ENCODE measurements around the gene TPX2. TPM values are rescaled to one million over a fixed set of nuclear protein-coding genes. Genes with fewer than 3 reads are reported as not detected.

The TPX2 gene
- total RNA-seq, 4 donors from 2014 or later: 0.12 to 32.4 (median 0.59) TPM; not detected in 1

DNA sequence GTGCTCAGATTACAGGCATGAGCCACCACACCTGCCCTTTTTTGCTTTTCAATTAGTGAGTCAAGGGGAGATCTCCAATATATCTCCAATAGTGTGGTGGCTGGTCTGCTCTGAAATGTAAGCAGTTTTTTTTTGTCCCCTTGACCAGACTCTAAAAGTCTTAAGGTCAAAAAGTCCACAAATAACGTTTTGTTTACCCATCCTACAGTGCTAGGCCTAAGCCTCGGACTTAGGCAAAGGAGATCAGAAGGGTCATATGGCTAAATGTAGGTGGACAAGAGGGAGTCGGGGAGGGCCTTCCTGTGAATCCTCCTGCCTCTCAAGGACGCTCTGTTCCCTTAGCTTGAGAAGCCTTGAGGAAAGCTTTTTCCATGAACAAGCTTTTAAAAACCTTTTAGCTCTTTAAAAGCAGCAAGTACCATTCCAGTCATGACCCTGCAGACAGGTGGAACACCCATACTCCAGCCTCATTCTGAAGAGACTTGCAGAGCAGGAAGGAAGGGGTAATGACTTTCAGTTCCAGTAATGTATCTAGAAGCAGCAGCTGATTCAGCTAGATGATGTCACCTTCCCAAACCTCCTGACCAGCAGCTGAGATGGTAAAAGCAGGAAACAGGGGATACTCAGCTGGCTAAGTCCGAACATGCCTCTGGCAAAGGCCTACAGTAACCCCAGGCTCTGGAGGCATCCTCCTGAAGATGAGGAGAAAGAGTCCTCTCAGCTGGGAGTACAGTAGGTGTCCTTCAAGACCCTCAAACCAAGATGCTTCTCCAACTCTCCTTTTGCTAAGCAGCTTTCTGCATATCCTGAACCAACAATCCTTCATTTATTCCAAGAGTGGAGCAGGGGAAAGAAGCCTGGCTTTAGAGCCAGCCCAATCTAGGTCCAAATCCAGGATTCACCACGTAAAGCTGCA, 40.0 kb upstream of the TPX2 start:
- Histone ChIP-seq H3K27ac (peak overlapping the region; percentile 70 to 75), H3K27me3 (no peaks in the 10 kb centered on the region), H3K4me1 (peaks cover 0 to 9% of the 10 kb centered on the region in 2 donors), H3K4me3 (no peak overlapping the region), H3K36me3 (no peaks in the 10 kb centered on the region), H3K9me3 (no peaks in the 10 kb centered on the region)
- peak; percentile 25 to 67 for DNase-seq
- intact Hi-C loops (cut with DNase I; ENCODE audit: low total_unique reads): no loop called here
- TF ChIP-seq, protein P1, sequence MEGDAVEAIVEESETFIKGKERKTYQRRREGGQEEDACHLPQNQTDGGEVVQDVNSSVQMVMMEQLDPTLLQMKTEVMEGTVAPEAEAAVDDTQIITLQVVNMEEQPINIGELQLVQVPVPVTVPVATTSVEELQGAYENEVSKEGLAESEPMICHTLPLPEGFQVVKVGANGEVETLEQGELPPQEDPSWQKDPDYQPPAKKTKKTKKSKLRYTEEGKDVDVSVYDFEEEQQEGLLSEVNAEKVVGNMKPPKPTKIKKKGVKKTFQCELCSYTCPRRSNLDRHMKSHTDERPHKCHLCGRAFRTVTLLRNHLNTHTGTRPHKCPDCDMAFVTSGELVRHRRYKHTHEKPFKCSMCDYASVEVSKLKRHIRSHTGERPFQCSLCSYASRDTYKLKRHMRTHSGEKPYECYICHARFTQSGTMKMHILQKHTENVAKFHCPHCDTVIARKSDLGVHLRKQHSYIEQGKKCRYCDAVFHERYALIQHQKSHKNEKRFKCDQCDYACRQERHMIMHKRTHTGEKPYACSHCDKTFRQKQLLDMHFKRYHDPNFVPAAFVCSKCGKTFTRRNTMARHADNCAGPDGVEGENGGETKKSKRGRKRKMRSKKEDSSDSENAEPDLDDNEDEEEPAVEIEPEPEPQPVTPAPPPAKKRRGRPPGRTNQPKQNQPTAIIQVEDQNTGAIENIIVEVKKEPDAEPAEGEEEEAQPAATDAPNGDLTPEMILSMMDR (IDR thresholded peaks at IDR 0.05): no peak
- peak in 1 of 2 donors; percentile 36 for TF ChIP-seq POLR2A (IDR thresholded peaks at IDR 0.05)

- TF ChIP-seq POLR2A (IDR thresholded peaks at IDR 0.05): no peak
- TF ChIP-seq, protein P1 (IDR thresholded peaks at IDR 0.05): no peak
Measured at GRCh38 chr20:31699801-31700728, 39.0 kb upstream of the TPX2 start.

GRCh38 chr20:31700747-31701146, 38.3 kb upstream of the TPX2 start:
- peaks cover 0 to 4% of the 10 kb centered on the region in 2 donors for H3K4me1 ChIP-seq
- intact Hi-C loops (cut with DNase I; ENCODE audit: low total_unique reads): no loop called here
- no peaks in the 10 kb centered on the region for H3K36me3 ChIP-seq
- TF ChIP-seq, protein P1 (IDR thresholded peaks at IDR 0.05): no peak
- H3K4me3 ChIP-seq: no peak overlapping the region
- H3K27me3 ChIP-seq: no peaks in the 10 kb centered on the region
- H3K9me3 ChIP-seq: no peaks in the 10 kb centered on the region
- peak overlapping the region; percentile 70 to 75 for H3K27ac ChIP-seq
- no peak for DNase-seq

More at GRCh38 chr20:31699801-31700728, 39.0 kb upstream of the TPX2 start:
- no peak for DNase-seq
- no peak overlapping the region for H3K4me3 ChIP-seq
- no peaks in the 10 kb centered on the region for H3K9me3 ChIP-seq
- intact Hi-C loops (cut with DNase I; ENCODE audit: low total_unique reads): no loop called here
- H3K36me3 ChIP-seq: no peaks in the 10 kb centered on the region
- H3K4me1 ChIP-seq: peaks cover 0 to 4% of the 10 kb centered on the region in 2 donors
- no peaks in the 10 kb centered on the region for H3K27me3 ChIP-seq
- H3K27ac ChIP-seq: peak overlapping the region; percentile 70 to 75

GRCh38 chr20:31701591-31701990, 37.5 kb upstream of the TPX2 start:
- peaks cover 0 to 4% of the 10 kb centered on the region in 2 donors for H3K4me1 ChIP-seq
- TF ChIP-seq, protein P1 (IDR thresholded peaks at IDR 0.05): no peak
- no peak for TF ChIP-seq POLR2A (IDR thresholded peaks at IDR 0.05)
- no peak overlapping the region for H3K4me3 ChIP-seq
- no peaks in the 10 kb centered on the region for H3K36me3 ChIP-seq
- H3K27me3 ChIP-seq: no peaks in the 10 kb centered on the region
- no peak for DNase-seq
- no peaks in the 10 kb centered on the region for H3K9me3 ChIP-seq
- intact Hi-C loops (cut with DNase I; ENCODE audit: low total_unique reads): no loop called here
- H3K27ac ChIP-seq: peak overlapping the region in 1 of 2 donors; percentile 75
